ENCODE results near the gene PHYHD1.

Gene PHYHD1

DNA sequence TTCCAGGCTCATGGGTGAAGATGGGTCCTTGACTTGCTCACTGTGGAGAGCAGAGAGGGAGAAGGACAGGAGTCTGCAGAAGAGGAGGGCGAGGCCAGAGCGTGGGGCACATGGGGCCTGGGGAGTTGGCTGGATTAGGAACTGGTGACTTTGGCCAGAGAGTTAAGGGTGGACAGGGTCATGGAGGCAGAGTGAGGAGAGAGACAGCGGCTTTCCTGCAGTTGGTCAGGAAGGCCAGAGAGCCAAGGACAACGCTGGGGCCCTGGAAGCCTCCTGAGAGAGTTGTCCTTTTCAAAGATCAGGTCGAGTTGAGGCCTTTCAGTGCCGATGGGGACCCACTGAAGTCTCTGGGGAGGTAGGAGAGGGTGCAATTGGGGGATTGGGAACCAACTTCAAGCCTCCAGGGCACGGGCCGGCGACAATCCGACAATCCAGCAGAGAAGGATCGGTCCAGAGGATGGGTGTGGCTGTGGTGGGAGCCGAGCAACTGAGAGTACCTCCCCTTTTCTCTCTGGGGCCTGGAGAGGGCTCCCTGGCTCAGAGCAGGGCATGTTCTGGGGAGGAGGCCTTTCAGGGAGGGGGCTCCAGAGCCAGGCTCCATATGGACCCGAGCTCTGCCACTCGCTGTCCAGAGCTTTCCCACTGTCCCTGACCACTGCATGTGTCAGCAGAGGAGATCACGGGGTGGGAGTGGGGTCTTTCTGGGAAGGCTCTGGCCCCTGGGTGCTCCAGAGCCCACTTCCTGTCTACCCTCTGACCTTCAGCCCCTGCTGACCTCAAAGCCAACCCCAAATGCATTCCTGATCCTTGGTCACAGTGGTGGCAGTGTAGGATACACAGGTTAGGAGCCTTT is 7.5 kb upstream of the PHYHD1 start:
- no peak overlapping the region for H3K27ac ChIP-seq
- H3K9me3 ChIP-seq (ENCODE audit: severe bottlenecking): no peaks in the 10 kb centered on the region
- TF ChIP-seq, protein P1, sequence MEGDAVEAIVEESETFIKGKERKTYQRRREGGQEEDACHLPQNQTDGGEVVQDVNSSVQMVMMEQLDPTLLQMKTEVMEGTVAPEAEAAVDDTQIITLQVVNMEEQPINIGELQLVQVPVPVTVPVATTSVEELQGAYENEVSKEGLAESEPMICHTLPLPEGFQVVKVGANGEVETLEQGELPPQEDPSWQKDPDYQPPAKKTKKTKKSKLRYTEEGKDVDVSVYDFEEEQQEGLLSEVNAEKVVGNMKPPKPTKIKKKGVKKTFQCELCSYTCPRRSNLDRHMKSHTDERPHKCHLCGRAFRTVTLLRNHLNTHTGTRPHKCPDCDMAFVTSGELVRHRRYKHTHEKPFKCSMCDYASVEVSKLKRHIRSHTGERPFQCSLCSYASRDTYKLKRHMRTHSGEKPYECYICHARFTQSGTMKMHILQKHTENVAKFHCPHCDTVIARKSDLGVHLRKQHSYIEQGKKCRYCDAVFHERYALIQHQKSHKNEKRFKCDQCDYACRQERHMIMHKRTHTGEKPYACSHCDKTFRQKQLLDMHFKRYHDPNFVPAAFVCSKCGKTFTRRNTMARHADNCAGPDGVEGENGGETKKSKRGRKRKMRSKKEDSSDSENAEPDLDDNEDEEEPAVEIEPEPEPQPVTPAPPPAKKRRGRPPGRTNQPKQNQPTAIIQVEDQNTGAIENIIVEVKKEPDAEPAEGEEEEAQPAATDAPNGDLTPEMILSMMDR (IDR thresholded peaks at IDR 0.05; ENCODE audit: low read depth, low read length): no peak
- peaks cover 84% of the 10 kb centered on the region for H3K36me3 ChIP-seq
- H3K4me3 ChIP-seq (ENCODE audit: low read depth, low read length): no peak overlapping the region
- DNase-seq: no peak
- H3K27me3 ChIP-seq (ENCODE audit: insufficient read depth, low read depth, severe bottlenecking): no peaks in the 10 kb centered on the region

- H3K9me3 ChIP-seq (ENCODE audit: severe bottlenecking): no peaks in the 10 kb centered on the region
- H3K36me3 ChIP-seq: peaks cover 77% of the 10 kb centered on the region
- DNase-seq: no peak
- no peaks in the 10 kb centered on the region for H3K27me3 ChIP-seq (ENCODE audit: insufficient read depth, low read depth, severe bottlenecking)
- H3K4me3 ChIP-seq (ENCODE audit: low read depth, low read length): no peak overlapping the region
- no peak overlapping the region for H3K27ac ChIP-seq
- TF ChIP-seq, protein P1 (IDR thresholded peaks at IDR 0.05; ENCODE audit: low read depth, low read length): no peak
Measured at GRCh38 chr9:128913995-128914772, 6.6 kb upstream of the PHYHD1 start.

DNA sequence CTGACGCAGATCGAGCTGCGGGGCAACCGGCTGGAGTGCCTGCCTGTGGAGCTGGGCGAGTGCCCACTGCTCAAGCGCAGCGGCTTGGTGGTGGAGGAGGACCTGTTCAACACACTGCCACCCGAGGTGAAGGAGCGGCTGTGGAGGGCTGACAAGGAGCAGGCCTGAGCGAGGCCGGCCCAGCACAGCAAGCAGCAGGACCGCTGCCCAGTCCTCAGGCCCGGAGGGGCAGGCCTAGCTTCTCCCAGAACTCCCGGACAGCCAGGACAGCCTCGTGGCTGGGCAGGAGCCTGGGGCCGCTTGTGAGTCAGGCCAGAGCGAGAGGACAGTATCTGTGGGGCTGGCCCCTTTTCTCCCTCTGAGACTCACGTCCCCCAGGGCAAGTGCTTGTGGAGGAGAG is 4.6 kb upstream of the PHYHD1 start:
- Histone ChIP-seq H3K4me3 (ENCODE audit: low read depth, low read length) (no peak overlapping the region), H3K36me3 (peaks cover 59% of the 10 kb centered on the region), H3K27ac (no peak overlapping the region), H3K27me3 (ENCODE audit: insufficient read depth, low read depth, severe bottlenecking) (no peaks in the 10 kb centered on the region), H3K9me3 (ENCODE audit: severe bottlenecking) (no peaks in the 10 kb centered on the region)
- no peak for DNase-seq
- TF ChIP-seq, protein P1 (IDR thresholded peaks at IDR 0.05; ENCODE audit: low read depth, low read length): no peak

- Histone ChIP-seq H3K9me3 (ENCODE audit: severe bottlenecking) (no peaks in the 10 kb centered on the region), H3K36me3 (peaks cover 53% of the 10 kb centered on the region), H3K4me3 (ENCODE audit: low read depth, low read length) (no peak overlapping the region), H3K27ac (no peak overlapping the region), H3K27me3 (ENCODE audit: insufficient read depth, low read depth, severe bottlenecking) (no peaks in the 10 kb centered on the region)
- DNase-seq: no peak
- TF ChIP-seq, protein P1 (IDR thresholded peaks at IDR 0.05; ENCODE audit: low read depth, low read length): no peak
Measured at GRCh38 chr9:128916745-128917144, 4.0 kb upstream of the PHYHD1 start.

GRCh38 chr9:128917151-128917849 is 3.5 kb upstream of the PHYHD1 start:
- Histone ChIP-seq H3K27me3 (ENCODE audit: insufficient read depth, low read depth, severe bottlenecking) (no peaks in the 10 kb centered on the region), H3K36me3 (peaks cover 49% of the 10 kb centered on the region), H3K9me3 (ENCODE audit: severe bottlenecking) (no peaks in the 10 kb centered on the region), H3K27ac (no peak overlapping the region), H3K4me3 (ENCODE audit: low read depth, low read length) (no peak overlapping the region)
- no peak for DNase-seq
- TF ChIP-seq, protein P1 (IDR thresholded peaks at IDR 0.05; ENCODE audit: low read depth, low read length): no peak
